ENCODE data around the gene RIC8A.

DNA sequence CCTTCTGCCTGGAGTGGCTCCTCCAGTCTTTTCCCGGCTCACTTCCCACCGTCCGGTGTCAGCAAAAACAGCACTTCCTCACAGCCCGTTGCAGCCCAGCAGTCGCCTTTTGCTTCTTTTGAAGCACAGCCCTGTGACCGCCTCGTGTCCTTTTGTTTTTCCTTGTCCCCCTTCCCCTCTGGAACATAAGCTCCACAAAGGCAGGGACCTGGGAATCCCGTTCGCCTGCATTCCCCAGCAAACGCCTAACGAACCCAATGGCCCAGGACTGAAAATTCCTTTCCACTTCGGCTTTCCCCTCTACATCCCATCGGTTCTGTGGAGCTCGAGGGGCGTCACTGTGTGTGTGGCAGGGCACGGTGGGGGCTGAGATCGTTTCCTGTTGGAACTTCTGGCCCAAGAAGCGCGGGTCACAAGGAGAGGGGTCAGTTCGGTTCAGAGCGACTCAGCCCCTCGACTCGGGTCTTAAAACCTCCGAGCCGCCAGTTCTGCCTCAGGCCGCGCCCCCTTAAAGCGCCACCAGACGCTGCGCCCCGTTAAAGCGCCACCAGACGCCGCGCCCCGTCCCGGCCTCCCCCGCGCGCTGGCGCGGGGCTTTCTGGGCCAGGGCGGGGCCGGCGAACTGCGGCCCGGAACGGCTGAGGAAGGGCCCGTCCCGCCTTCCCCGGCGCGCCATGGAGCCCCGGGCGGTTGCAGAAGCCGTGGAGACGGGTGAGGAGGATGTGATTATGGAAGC lies 841 bp downstream of the RIC8A start:
- TF ChIP-seq POLR2AphosphoS5 (IDR thresholded peaks at IDR 0.05) (peak; percentile 75 to 91 (median 86)), POLR2A (IDR thresholded peaks at IDR 0.05) (peak; percentile 79 to 81)
- TF ChIP-seq, protein P1, sequence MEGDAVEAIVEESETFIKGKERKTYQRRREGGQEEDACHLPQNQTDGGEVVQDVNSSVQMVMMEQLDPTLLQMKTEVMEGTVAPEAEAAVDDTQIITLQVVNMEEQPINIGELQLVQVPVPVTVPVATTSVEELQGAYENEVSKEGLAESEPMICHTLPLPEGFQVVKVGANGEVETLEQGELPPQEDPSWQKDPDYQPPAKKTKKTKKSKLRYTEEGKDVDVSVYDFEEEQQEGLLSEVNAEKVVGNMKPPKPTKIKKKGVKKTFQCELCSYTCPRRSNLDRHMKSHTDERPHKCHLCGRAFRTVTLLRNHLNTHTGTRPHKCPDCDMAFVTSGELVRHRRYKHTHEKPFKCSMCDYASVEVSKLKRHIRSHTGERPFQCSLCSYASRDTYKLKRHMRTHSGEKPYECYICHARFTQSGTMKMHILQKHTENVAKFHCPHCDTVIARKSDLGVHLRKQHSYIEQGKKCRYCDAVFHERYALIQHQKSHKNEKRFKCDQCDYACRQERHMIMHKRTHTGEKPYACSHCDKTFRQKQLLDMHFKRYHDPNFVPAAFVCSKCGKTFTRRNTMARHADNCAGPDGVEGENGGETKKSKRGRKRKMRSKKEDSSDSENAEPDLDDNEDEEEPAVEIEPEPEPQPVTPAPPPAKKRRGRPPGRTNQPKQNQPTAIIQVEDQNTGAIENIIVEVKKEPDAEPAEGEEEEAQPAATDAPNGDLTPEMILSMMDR (IDR thresholded peaks at IDR 0.05) = no peak

Measured in sigmoid colon (tissue), 4 donors.